ENCODE data around the gene PIGR. TPM values are rescaled to one million over a fixed set of nuclear protein-coding genes. Genes with fewer than 3 reads are reported as not detected.

PIGR gene
- total RNA-seq, 1 donor from 2014 or later = 0.53 TPM

GRCh38 chr1:206901944-206902343, 44.3 kb downstream of the PIGR start:
- H3K9me3 ChIP-seq = no peaks in the 10 kb centered on the region
- H3K27me3 ChIP-seq = no peaks in the 10 kb centered on the region
- H3K4me1 ChIP-seq = no peaks in the 10 kb centered on the region
- intact Hi-C loops (cut with DNase I) = no loop called here
- TF ChIP-seq CTCF (IDR thresholded peaks at IDR 0.05) = no peak
- H3K36me3 ChIP-seq = no peaks in the 10 kb centered on the region
- DNase-seq (ENCODE audit: low spot score in 2 of 2) = no peak
- no peak overlapping the region for H3K4me3 ChIP-seq
- H3K27ac ChIP-seq = no peak overlapping the region

DNA sequence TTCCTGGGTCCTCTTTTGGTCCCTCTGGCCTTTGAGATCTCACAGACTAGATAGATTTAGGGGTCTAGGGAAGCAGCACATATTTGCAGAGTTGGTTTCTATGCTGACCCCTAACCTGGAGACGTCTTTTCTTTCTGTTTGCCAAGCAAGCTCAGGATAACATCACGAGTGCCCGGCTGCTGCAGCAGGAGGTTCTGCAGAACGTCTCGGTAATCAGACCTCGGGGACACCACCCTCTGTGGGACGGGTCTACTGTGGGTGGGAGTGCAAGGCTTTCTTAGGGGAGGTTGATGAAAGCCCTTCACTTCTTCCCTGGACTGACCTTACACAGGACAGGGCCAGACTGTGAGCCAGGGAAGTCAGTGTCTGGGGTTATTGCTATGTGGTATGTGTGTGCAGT, 46.1 kb downstream of the PIGR start:
- no peak overlapping the region for H3K27ac ChIP-seq
- H3K27me3 ChIP-seq = no peaks in the 10 kb centered on the region
- DNase-seq (ENCODE audit: low spot score in 2 of 2) = no peak
- no peak for TF ChIP-seq CTCF (IDR thresholded peaks at IDR 0.05)
- no peaks in the 10 kb centered on the region for H3K4me1 ChIP-seq
- no peak overlapping the region for H3K4me3 ChIP-seq
- no peaks in the 10 kb centered on the region for H3K36me3 ChIP-seq
- intact Hi-C loops (cut with DNase I) = no loop called here
- no peaks in the 10 kb centered on the region for H3K9me3 ChIP-seq

GRCh38 chr1:206899717-206900116, 46.5 kb downstream of the PIGR start:
- TF ChIP-seq CTCF (IDR thresholded peaks at IDR 0.05) = no peak
- Histone ChIP-seq H3K4me1 (no peaks in the 10 kb centered on the region), H3K36me3 (no peaks in the 10 kb centered on the region), H3K27me3 (no peaks in the 10 kb centered on the region), H3K27ac (no peak overlapping the region), H3K4me3 (no peak overlapping the region), H3K9me3 (no peaks in the 10 kb centered on the region)
- intact Hi-C loops (cut with DNase I) = no loop called here
- DNase-seq (ENCODE audit: low spot score in 2 of 2) = no peak

- no peak overlapping the region for H3K4me3 ChIP-seq
- no peak for TF ChIP-seq CTCF (IDR thresholded peaks at IDR 0.05)
- H3K4me1 ChIP-seq = no peaks in the 10 kb centered on the region
- no peak for DNase-seq (ENCODE audit: low spot score in 2 of 2)
- intact Hi-C loops (cut with DNase I) = no loop called here
- no peaks in the 10 kb centered on the region for H3K36me3 ChIP-seq
- no peaks in the 10 kb centered on the region for H3K9me3 ChIP-seq
- H3K27ac ChIP-seq = no peak overlapping the region
- no peaks in the 10 kb centered on the region for H3K27me3 ChIP-seq
Observed at GRCh38 chr1:206898915-206899431, 47.3 kb downstream of the PIGR start.

GRCh38 chr1:206898089-206898914, 48.0 kb downstream of the PIGR start:
- Histone ChIP-seq H3K27ac (no peak overlapping the region), H3K36me3 (no peaks in the 10 kb centered on the region), H3K4me3 (no peak overlapping the region), H3K27me3 (no peaks in the 10 kb centered on the region), H3K9me3 (no peaks in the 10 kb centered on the region), H3K4me1 (no peaks in the 10 kb centered on the region)
- no peak for DNase-seq (ENCODE audit: low spot score in 2 of 2)
- no peak for TF ChIP-seq CTCF (IDR thresholded peaks at IDR 0.05)
- intact Hi-C loops (cut with DNase I) = no loop called here

Data from ascending aorta (tissue), 2 donors.